ENCODE data around the gene SPAG17.

DNA sequence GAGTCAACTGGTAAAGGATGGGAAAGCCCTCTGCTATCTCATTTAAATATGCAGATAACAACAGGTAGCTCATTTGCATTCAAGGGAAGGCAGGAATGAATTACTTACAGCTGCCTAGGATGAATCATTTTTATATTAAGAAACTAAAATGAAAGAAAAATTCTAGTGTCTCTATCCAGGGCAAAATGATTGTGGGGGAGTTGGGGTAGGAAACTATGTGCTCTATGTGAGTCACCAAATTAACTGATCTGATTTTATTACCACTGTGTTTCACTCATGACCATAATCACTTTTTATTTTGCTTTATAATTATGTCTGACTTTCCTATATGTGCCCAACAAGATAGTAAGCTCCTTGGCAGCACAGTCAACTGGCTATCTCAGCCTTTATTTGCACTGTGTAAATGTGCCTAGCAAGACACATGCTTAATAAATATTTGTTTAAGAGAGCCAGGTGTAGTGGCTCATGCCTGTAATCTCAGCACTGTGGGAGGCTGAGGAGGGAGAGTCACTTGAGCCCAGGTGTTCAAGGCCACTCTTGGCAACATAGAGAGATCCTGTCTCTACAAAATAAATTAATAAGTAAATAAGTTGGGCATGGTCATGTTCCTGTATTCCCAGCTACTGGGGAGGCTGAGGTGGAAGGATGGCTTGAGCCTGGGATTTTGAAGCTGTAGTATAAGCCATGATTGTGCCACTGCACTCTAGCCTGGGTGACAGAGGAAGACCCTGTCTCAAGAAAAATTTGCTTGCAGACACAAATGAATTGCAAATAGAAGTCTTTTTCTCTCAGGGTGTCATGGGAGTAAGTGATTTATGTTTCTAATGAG lies 84.1 kb downstream of the SPAG17 start:
- TF ChIP-seq, protein P1, sequence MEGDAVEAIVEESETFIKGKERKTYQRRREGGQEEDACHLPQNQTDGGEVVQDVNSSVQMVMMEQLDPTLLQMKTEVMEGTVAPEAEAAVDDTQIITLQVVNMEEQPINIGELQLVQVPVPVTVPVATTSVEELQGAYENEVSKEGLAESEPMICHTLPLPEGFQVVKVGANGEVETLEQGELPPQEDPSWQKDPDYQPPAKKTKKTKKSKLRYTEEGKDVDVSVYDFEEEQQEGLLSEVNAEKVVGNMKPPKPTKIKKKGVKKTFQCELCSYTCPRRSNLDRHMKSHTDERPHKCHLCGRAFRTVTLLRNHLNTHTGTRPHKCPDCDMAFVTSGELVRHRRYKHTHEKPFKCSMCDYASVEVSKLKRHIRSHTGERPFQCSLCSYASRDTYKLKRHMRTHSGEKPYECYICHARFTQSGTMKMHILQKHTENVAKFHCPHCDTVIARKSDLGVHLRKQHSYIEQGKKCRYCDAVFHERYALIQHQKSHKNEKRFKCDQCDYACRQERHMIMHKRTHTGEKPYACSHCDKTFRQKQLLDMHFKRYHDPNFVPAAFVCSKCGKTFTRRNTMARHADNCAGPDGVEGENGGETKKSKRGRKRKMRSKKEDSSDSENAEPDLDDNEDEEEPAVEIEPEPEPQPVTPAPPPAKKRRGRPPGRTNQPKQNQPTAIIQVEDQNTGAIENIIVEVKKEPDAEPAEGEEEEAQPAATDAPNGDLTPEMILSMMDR (conservative IDR thresholded peaks at IDR 0.05; ENCODE audit: low read depth, low read length): no peak
- no peak for TF ChIP-seq BHLHE40 (IDR thresholded peaks at IDR 0.05; ENCODE audit: low read depth, low read length)
- TF ChIP-seq POLR2A (IDR thresholded peaks at IDR 0.05; ENCODE audit: low read depth, low read length): no peak
- no peak for TF ChIP-seq SMC3 (IDR thresholded peaks at IDR 0.05; ENCODE audit: low read depth, low read length)
- no peak for TF ChIP-seq MAFK (IDR thresholded peaks at IDR 0.05; ENCODE audit: low read depth, low read length)
- no peak for TF ChIP-seq FOS (IDR thresholded peaks at IDR 0.05; ENCODE audit: low read depth, low read length)
- no peak for TF ChIP-seq RAD21 (IDR thresholded peaks at IDR 0.05; ENCODE audit: low read length)
- TF ChIP-seq, protein P2, sequence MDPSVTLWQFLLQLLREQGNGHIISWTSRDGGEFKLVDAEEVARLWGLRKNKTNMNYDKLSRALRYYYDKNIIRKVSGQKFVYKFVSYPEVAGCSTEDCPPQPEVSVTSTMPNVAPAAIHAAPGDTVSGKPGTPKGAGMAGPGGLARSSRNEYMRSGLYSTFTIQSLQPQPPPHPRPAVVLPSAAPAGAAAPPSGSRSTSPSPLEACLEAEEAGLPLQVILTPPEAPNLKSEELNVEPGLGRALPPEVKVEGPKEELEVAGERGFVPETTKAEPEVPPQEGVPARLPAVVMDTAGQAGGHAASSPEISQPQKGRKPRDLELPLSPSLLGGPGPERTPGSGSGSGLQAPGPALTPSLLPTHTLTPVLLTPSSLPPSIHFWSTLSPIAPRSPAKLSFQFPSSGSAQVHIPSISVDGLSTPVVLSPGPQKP (IDR thresholded peaks at IDR 0.05; ENCODE audit: borderline replicate concordance, low read depth, low read length): no peak
- no peak for TF ChIP-seq MXI1 (IDR thresholded peaks at IDR 0.05; ENCODE audit: borderline replicate concordance, low read depth, low read length)
- TF ChIP-seq CEBPB (IDR thresholded peaks at IDR 0.05; ENCODE audit: low read depth, low read length): no peak
- no peak for TF ChIP-seq MAZ (IDR thresholded peaks at IDR 0.05; ENCODE audit: borderline replicate concordance, low read depth, low read length)
- no peak for TF ChIP-seq RFX5 (IDR thresholded peaks at IDR 0.05; ENCODE audit: low read depth, low read length)
- no peak for TF ChIP-seq RCOR1 (IDR thresholded peaks at IDR 0.05; ENCODE audit: insufficient replicate concordance, low read length)

Measured in IMR-90 (cell line).